Endothelial cell of umbilical vein (primary cell): ENCODE results near the gene CARS1.

Experiments
- EZH2 ChIP-seq: IDR thresholded peaks from 2 replicates; pipeline ENCODE4 v1.6.1; 2012; ENCODE audit warnings: borderline replicate concordance, low read depth, mild to moderate bottlenecking, moderate library complexity, low read length, inconsistent platforms; ENCODE audit not compliant: severe bottlenecking
- TF ChIP-seq, protein P1 (sequence below), 2 donors: IDR thresholded peaks; 1 replicate in 1 of 2; 2 replicates in 1 of 2; pipeline ENCODE4 v1.5.1; 2011; ENCODE audit warnings: low read length in 2 of 2, mild to moderate bottlenecking in 2 of 2, moderate library complexity in 2 of 2, control low read depth in 1 of 2, inconsistent platforms in 1 of 2, low read depth in 1 of 2; ENCODE audit not compliant: insufficient read depth in 1 of 2; ENCODE audit errors: extremely low read depth in 1 of 2
- TF ChIP-seq, protein P2 (sequence below): IDR thresholded peaks from 2 replicates; pipeline ENCODE4 v1.6.1; 2011; ENCODE audit not compliant: insufficient read depth, insufficient read length

DNA sequence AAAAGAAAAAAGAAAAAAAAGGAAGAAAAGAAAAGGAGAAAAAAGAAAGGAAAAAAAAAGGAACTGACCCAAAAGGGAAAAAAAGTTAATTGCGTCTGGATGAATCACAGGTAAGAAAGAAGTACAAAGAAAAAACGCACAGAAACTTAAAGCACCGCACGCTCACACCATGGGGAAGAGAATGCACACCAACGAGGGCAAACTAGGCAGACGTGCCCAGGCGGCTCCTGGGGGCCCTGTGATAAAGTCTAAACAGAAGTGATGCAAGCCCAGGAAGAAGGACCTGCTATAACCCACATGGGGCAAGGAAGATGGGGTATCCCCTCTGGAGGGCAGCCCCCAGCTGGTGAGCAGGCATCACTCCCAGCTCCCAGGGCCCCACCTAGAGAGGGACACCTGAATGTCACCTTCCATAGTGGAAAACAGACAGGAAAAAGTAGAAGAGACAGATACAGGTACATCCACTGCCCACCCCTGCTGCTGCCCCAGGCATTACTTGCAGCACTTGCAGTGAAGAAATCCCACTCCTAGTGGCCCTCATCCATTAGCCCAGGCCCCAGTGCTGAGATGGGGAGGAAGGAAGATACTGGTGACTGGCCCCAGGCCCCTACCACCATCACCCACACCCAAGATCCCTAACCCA, 94.0 kb downstream of the CARS1 start:
- TF ChIP-seq, protein P1, sequence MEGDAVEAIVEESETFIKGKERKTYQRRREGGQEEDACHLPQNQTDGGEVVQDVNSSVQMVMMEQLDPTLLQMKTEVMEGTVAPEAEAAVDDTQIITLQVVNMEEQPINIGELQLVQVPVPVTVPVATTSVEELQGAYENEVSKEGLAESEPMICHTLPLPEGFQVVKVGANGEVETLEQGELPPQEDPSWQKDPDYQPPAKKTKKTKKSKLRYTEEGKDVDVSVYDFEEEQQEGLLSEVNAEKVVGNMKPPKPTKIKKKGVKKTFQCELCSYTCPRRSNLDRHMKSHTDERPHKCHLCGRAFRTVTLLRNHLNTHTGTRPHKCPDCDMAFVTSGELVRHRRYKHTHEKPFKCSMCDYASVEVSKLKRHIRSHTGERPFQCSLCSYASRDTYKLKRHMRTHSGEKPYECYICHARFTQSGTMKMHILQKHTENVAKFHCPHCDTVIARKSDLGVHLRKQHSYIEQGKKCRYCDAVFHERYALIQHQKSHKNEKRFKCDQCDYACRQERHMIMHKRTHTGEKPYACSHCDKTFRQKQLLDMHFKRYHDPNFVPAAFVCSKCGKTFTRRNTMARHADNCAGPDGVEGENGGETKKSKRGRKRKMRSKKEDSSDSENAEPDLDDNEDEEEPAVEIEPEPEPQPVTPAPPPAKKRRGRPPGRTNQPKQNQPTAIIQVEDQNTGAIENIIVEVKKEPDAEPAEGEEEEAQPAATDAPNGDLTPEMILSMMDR (IDR thresholded peaks at IDR 0.05; ENCODE audit: extremely low read depth in 1 of 2, insufficient read depth in 1 of 2, low read depth in 1 of 2, low read length in 2 of 2), result no peak
- TF ChIP-seq, protein P2, sequence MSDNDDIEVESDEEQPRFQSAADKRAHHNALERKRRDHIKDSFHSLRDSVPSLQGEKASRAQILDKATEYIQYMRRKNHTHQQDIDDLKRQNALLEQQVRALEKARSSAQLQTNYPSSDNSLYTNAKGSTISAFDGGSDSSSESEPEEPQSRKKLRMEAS, result no peak
- TF ChIP-seq EZH2, result no peak
